Right lobe of liver (tissue), 4 donors: ENCODE results near the gene HINT1.

Source experiments
- POLR2A ChIP-seq: fragments of 450-650 bp; IDR thresholded peaks from one replicate; pipeline ENCODE4 v1.6.1; 2017; ENCODE audit warnings: antibody characterized with exemption, mild to moderate bottlenecking
- TF ChIP-seq, protein P1 (sequence below), 4 donors: fragments of 200-600 bp in 3 of 4; fragments of 450-650 bp in 1 of 4; IDR thresholded peaks; one replicate each; pipeline versions ENCODE4 v1.5.1 to v1.8.0; 2016 to 2022; ENCODE audit warnings: antibody characterized with exemption in 4 of 4, mild to moderate bottlenecking in 2 of 4
- donor health status: DM: no; HTN: no; CAD: no.
- donor health status: DM: no; HTN: no; CAD: no.
- donor health status: DM: no; HTN: yes; CAD: no.

DNA sequence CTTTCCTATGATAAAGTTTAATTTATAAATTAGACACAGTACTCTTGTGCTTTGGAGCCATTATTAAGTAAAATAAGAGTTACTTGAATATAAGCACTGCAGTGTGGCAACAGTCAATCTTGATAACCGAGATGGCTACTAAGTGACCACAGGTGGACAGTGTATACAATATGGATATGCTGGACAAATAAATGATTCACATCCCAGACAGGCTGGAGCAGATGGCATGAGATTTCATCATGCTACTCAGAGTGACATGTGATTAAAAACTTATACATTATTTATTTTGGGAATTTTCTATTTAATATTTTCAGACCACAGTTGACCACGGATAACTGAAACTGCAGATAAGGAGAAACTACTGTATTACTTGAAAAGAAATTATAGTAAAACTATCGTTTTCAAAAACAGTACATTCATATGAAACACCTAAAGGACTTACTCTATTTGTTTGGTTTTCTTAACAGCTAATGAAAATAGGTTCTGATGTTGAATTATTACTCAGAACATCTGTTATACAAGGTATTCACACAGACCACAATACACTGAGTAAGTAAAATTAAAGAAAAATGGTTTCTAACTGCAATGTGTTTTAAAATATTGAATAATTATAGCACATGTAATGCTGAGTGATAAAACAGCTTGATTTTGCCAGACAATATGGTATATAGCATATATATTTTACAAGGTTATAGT lies 21.7 kb upstream of the HINT1 start:
- no peak for TF ChIP-seq POLR2A
- TF ChIP-seq, protein P1, sequence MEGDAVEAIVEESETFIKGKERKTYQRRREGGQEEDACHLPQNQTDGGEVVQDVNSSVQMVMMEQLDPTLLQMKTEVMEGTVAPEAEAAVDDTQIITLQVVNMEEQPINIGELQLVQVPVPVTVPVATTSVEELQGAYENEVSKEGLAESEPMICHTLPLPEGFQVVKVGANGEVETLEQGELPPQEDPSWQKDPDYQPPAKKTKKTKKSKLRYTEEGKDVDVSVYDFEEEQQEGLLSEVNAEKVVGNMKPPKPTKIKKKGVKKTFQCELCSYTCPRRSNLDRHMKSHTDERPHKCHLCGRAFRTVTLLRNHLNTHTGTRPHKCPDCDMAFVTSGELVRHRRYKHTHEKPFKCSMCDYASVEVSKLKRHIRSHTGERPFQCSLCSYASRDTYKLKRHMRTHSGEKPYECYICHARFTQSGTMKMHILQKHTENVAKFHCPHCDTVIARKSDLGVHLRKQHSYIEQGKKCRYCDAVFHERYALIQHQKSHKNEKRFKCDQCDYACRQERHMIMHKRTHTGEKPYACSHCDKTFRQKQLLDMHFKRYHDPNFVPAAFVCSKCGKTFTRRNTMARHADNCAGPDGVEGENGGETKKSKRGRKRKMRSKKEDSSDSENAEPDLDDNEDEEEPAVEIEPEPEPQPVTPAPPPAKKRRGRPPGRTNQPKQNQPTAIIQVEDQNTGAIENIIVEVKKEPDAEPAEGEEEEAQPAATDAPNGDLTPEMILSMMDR (IDR thresholded peaks at IDR 0.05) = no peak
